Body of pancreas (tissue), 4 donors: ENCODE results near the gene CDKL1. TPM values are rescaled to one million over a fixed set of nuclear protein-coding genes. Genes with fewer than 3 reads are reported as not detected.

Source experiments
- ATAC-seq: fragments of 150-250 bp; one replicate; pipeline ENCODE4 v1.9.1; 2016
- DNase-seq, 4 donors: peaks; one replicate each; pipeline ENCODE4 v3.0.0-alpha.2; 2019
- H3K27ac ChIP-seq, 4 donors: fragments of 200-600 bp; sonication (generic); 1 replicate in 3 of 4; 2 replicates in 1 of 4; pipeline versions ENCODE4 v1.5.1 to v1.6.1; 2016 to 2019; ENCODE audit warnings: mild to moderate bottlenecking in 1 of 4, mixed read lengths in 1 of 4, moderate library complexity in 1 of 4
- H3K27me3 ChIP-seq, 2 donors: fragments of 200-600 bp; sonication (generic); one replicate each; pipeline ENCODE4 v1.6.0; 2016; ENCODE audit warnings: mild to moderate bottlenecking in 1 of 2
- H3K36me3 ChIP-seq, 2 donors: fragments of 200-600 bp; sonication (generic); replicated peaks in 1 of 2; 2 replicates each; pipeline ENCODE4 v1.5.1; 2016; ENCODE audit warnings: low read depth in 2 of 2; ENCODE audit not compliant: insufficient read depth in 1 of 2
- H3K4me1 ChIP-seq: fragments of 200-600 bp; sonication (generic); one replicate; pipeline ENCODE4 v1.6.0; 2016
- H3K4me3 ChIP-seq, 2 donors: fragments of 200-600 bp; sonication (generic); 1 replicate in 1 of 2; 2 replicates in 1 of 2; pipeline ENCODE4 v1.5.1; 2016 to 2019
- H3K9me3 ChIP-seq, 3 donors: fragments of 200-600 bp; sonication (generic); 1 replicate in 2 of 3; 2 replicates in 1 of 3; pipeline ENCODE4 v1.5.1; 2016
- POLR2A ChIP-seq, 3 donors: fragments of 450-650 bp; IDR thresholded peaks; one replicate each; pipeline ENCODE4 v1.6.1; 2016; ENCODE audit warnings: antibody characterized with exemption in 3 of 3, mild to moderate bottlenecking in 2 of 3
- WGBS, 2 donors: methylation state at CpG; one replicate each; pipeline ENCODE4 v1.1.5; 2017; 5-methylcytosine and 5-hydroxymethylcytosine counted together
- intact Hi-C: fragments of 100-400 bp; cut with DNase I; formaldehyde crosslinking; loops from one replicate; pipeline ENCODE4 v1.15.1; 2023
- total RNA-seq, 2 donors: library from RNA; depleted of rRNA; stranded (reverse); fragments of >200 nt; gene quantifications; one replicate each; pipeline ENCODE4 v1.1.0, GENCODE V29; 2016
- TF ChIP-seq, protein P1 (sequence below), 7 experiments: fragments of 450-650 bp in 4 of 7; fragments of 200-600 bp in 3 of 7; sonication (generic) in 3 of 7; IDR thresholded peaks; one replicate each; pipeline ENCODE4 v1.5.1; 2016 to 2019; ENCODE audit warnings: antibody characterized with exemption in 7 of 7

The CDKL1 gene
- total RNA-seq, 2 donors from 2014 or later, result 6.2 to 7.3 TPM

GRCh38 chr14:50394713-50395112 is 2.0 kb downstream of the CDKL1 start:
- Histone ChIP-seq H3K4me3 (no peak overlapping the region), H3K36me3 (no peaks in the 10 kb centered on the region), H3K9me3 (no peaks in the 10 kb centered on the region), H3K4me1 (peaks cover 23% of the 10 kb centered on the region), H3K27me3 (no peaks in the 10 kb centered on the region), H3K27ac (no peak overlapping the region)
- no peak for ATAC-seq
- intact Hi-C loops, result no loop called here
- no peak for TF ChIP-seq POLR2A (IDR thresholded peaks at IDR 0.05)
- TF ChIP-seq, protein P1, sequence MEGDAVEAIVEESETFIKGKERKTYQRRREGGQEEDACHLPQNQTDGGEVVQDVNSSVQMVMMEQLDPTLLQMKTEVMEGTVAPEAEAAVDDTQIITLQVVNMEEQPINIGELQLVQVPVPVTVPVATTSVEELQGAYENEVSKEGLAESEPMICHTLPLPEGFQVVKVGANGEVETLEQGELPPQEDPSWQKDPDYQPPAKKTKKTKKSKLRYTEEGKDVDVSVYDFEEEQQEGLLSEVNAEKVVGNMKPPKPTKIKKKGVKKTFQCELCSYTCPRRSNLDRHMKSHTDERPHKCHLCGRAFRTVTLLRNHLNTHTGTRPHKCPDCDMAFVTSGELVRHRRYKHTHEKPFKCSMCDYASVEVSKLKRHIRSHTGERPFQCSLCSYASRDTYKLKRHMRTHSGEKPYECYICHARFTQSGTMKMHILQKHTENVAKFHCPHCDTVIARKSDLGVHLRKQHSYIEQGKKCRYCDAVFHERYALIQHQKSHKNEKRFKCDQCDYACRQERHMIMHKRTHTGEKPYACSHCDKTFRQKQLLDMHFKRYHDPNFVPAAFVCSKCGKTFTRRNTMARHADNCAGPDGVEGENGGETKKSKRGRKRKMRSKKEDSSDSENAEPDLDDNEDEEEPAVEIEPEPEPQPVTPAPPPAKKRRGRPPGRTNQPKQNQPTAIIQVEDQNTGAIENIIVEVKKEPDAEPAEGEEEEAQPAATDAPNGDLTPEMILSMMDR (IDR thresholded peaks at IDR 0.05), result no peak
- WGBS, 2 donors, result 92 to 95% methylated on average over 5 of the region's 5 CpGs
- DNase-seq, result no peak

GRCh38 chr14:50389668-50390441 is 6.8 kb downstream of the CDKL1 start:
- H3K4me1 ChIP-seq, result peaks cover 29% of the 10 kb centered on the region
- ATAC-seq (peak; percentile 71), DNase-seq (peak in 2 of 4 donors; percentile 34 to 47)
- TF ChIP-seq POLR2A (IDR thresholded peaks at IDR 0.05), result no peak
- TF ChIP-seq, protein P1 (IDR thresholded peaks at IDR 0.05), result no peak
- H3K27me3 ChIP-seq, result no peaks in the 10 kb centered on the region
- peak overlapping the region; percentile 4 to 67 (median 43) for H3K27ac ChIP-seq
- no peaks in the 10 kb centered on the region for H3K9me3 ChIP-seq
- no peaks in the 10 kb centered on the region for H3K36me3 ChIP-seq
- no peak overlapping the region for H3K4me3 ChIP-seq
- intact Hi-C loops, result no loop called here
- 59 to 60% methylated on average over 9 of the region's 9 CpGs for WGBS, 2 donors

- H3K27ac ChIP-seq, result peak overlapping the region; percentile 49 to 72 (median 58)
These were observed 8.3 kb downstream of the CDKL1 start for GRCh38 chr14:50388256-50388931.

GRCh38 chr14:50387548-50387947 is 9.1 kb downstream of the CDKL1 start:
- no peak for DNase-seq
- Histone ChIP-seq H3K4me1 (peaks cover 43% of the 10 kb centered on the region), H3K36me3 (no peaks in the 10 kb centered on the region), H3K4me3 (no peak overlapping the region), H3K27ac (peak overlapping the region in 1 of 4 donors; percentile 72), H3K27me3 (no peaks in the 10 kb centered on the region), H3K9me3 (no peaks in the 10 kb centered on the region)
- no peak for ATAC-seq
- WGBS, 2 donors, result 95% methylated on average over 1 of the region's 1 CpG
- no peak for TF ChIP-seq POLR2A (IDR thresholded peaks at IDR 0.05)
- TF ChIP-seq, protein P1 (IDR thresholded peaks at IDR 0.05), result no peak
- intact Hi-C loops, result no loop called here

More at GRCh38 chr14:50388256-50388931, 8.3 kb downstream of the CDKL1 start:
- intact Hi-C loops, result no loop called here
- 29% methylated on average over 9 of the region's 9 CpGs for WGBS, 2 donors
- peaks cover 36% of the 10 kb centered on the region for H3K4me1 ChIP-seq
- H3K27me3 ChIP-seq, result no peaks in the 10 kb centered on the region
- no peaks in the 10 kb centered on the region for H3K36me3 ChIP-seq
- DNase-seq, result peak; percentile 72 to 89 (median 84)
- no peaks in the 10 kb centered on the region for H3K9me3 ChIP-seq
- no peak overlapping the region for H3K4me3 ChIP-seq
- ATAC-seq, result peak; percentile 94
- no peak for TF ChIP-seq POLR2A (IDR thresholded peaks at IDR 0.05)
- TF ChIP-seq, protein P1 (IDR thresholded peaks at IDR 0.05), result no peak
